Kidney (tissue), 14 donors: ENCODE data around the gene ERCC3. TPM values are rescaled to one million over a fixed set of nuclear protein-coding genes. Genes with fewer than 3 reads are reported as not detected.

Experiments
- DNase-seq, 5 donors: peaks; one replicate each; pipeline ENCODE4 v3.0.0-alpha.2; 2013 to 2020
- FAIRE-seq: peaks from 2 replicates; lab custom pipeline; 2012; peaks lifted over from hg19 to GRCh38; lab: Jason Lieb, UNC
- H3K27ac ChIP-seq, 2 donors: one replicate each; pipeline ENCODE4 v1.7.0; 2013; ENCODE audit warnings: low read depth in 2 of 2, low read length in 2 of 2, inconsistent platforms in 1 of 2
- H3K27me3 ChIP-seq: one replicate; pipeline ENCODE4 v1.7.1; 2013; ENCODE audit warnings: low read length, inconsistent platforms; ENCODE audit not compliant: control insufficient read depth, insufficient read depth
- H3K36me3 ChIP-seq, 3 donors: one replicate each; pipeline versions ENCODE4 v1.7.0 to v1.7.1; 2013; ENCODE audit warnings: low read length in 3 of 3, control low read depth in 1 of 3, inconsistent platforms in 1 of 3; ENCODE audit not compliant: insufficient read depth in 3 of 3, control insufficient read depth in 2 of 3
- H3K4me1 ChIP-seq, 3 donors: one replicate each; pipeline versions ENCODE4 v1.7.0 to v1.7.1; 2013; ENCODE audit warnings: low read length in 3 of 3, inconsistent platforms in 1 of 3, low read depth in 1 of 3; ENCODE audit not compliant: control insufficient read depth in 2 of 3, insufficient read depth in 2 of 3
- H3K4me3 ChIP-seq, 3 donors: one replicate each; pipeline versions ENCODE4 v1.7.0 to v1.8.1; 2013; ENCODE audit warnings: low read length in 3 of 3, control low read depth in 1 of 3, inconsistent platforms in 1 of 3
- H3K9ac ChIP-seq, 3 donors: one replicate each; pipeline versions ENCODE4 v1.7.0 to v1.7.1; 2013; ENCODE audit warnings: low read length in 3 of 3, control low read depth in 1 of 3, inconsistent platforms in 1 of 3
- H3K9me3 ChIP-seq, 3 donors: one replicate each; pipeline versions ENCODE4 v1.7.0 to v1.7.1; 2013; ENCODE audit warnings: low read length in 3 of 3, control low read depth in 1 of 3, inconsistent platforms in 1 of 3; ENCODE audit not compliant: control insufficient read depth in 2 of 3, insufficient read depth in 1 of 3
- CTCF ChIP-seq: IDR thresholded peaks from 3 replicates; pipeline ENCODE4 v1.5.1; 2012; ENCODE audit warnings: mild to moderate bottlenecking, moderate library complexity, borderline replicate concordance; ENCODE audit not compliant: insufficient read depth; ENCODE audit errors: extremely low read depth
- intact Hi-C: fragments of 100-400 bp; cut with DNase I; formaldehyde crosslinking; loops from one replicate; pipeline ENCODE4 v1.11.1; 2022
- polyA plus RNA-seq: library from polyadenylated mRNA; stranded (reverse); fragments of 350-450 nt; fragmentation: Illumina TruSeq; extraction: RNeasy Lipid Tissue Mini Kit (QIAGEN cat#74804); gene quantifications from one replicate; pipeline ENCODE4 v1.2.3, GENCODE V29; 2014; ENCODE audit warnings: low read depth, low replicate concordance; ENCODE audit not compliant: insufficient read depth
- total RNA-seq: library from RNA; stranded (reverse); fragmentation: NEBNext Ultra II Directional; extraction: Animal tissue kit (Norgen Biotek cat#: 25700); gene quantifications from one replicate; pipeline ENCODE4 v1.2.1, GENCODE V29; 2021
- donor health status: control.
- donor health status: control.
- donor health status: control.
- donor health status: control.
- donor health status: control.
- donor health status: DM: yes; HTN: yes; CAD: no.
- donor health status: Normal renal cell carcinoma (clear cell type).

ERCC3 gene
- total and polyA plus RNA-seq, 2 donors from 2014 or later, result 23.5 to 37.1 TPM

GRCh38 chr2:127278959-127279358 is 15.0 kb downstream of the ERCC3 start:
- no peak for FAIRE-seq
- TF ChIP-seq CTCF, result no peak
- Histone ChIP-seq H3K4me1 (no peaks in the 10 kb centered on the region), H3K9ac (no peak overlapping the region), H3K36me3 (peaks cover 12 to 50% (median 29%) of the 10 kb centered on the region in 3 donors), H3K27ac (no peak overlapping the region), H3K4me3 (no peak overlapping the region), H3K27me3 (no peaks in the 10 kb centered on the region), H3K9me3 (peaks cover 0 to 8% (median 0%) of the 10 kb centered on the region in 3 donors)
- no peak for DNase-seq
- intact Hi-C loops, result no loop called here

- Histone ChIP-seq H3K27ac (no peak overlapping the region), H3K9ac (no peak overlapping the region), H3K27me3 (no peaks in the 10 kb centered on the region), H3K9me3 (no peaks in the 10 kb centered on the region), H3K4me1 (no peaks in the 10 kb centered on the region), H3K36me3 (peaks cover 6 to 52% (median 31%) of the 10 kb centered on the region in 3 donors), H3K4me3 (no peak overlapping the region)
- FAIRE-seq, result no peak
- no peak for DNase-seq
- intact Hi-C loops, result no loop called here
- TF ChIP-seq CTCF, result no peak
Observed at GRCh38 chr2:127277028-127277427, 16.9 kb downstream of the ERCC3 start.

GRCh38 chr2:127275789-127276188 is 18.2 kb downstream of the ERCC3 start:
- H3K9ac ChIP-seq, result no peak overlapping the region
- H3K27me3 ChIP-seq, result no peaks in the 10 kb centered on the region
- H3K4me1 ChIP-seq, result no peaks in the 10 kb centered on the region
- intact Hi-C loops, result no loop called here
- no peak overlapping the region for H3K4me3 ChIP-seq
- peaks cover 12 to 61% (median 36%) of the 10 kb centered on the region in 3 donors for H3K36me3 ChIP-seq
- FAIRE-seq (no peak), DNase-seq (no peak)
- no peak overlapping the region for H3K27ac ChIP-seq
- no peaks in the 10 kb centered on the region for H3K9me3 ChIP-seq
- no peak for TF ChIP-seq CTCF

- no peak overlapping the region for H3K4me3 ChIP-seq
- no peak overlapping the region for H3K27ac ChIP-seq
- no peak overlapping the region for H3K9ac ChIP-seq
- intact Hi-C loops, result no loop called here
- no peak for TF ChIP-seq CTCF
- no peaks in the 10 kb centered on the region for H3K4me1 ChIP-seq
- H3K36me3 ChIP-seq, result peaks cover 15 to 65% (median 38%) of the 10 kb centered on the region in 3 donors
- DNase-seq (no peak), FAIRE-seq (no peak)
- no peaks in the 10 kb centered on the region for H3K27me3 ChIP-seq
- H3K9me3 ChIP-seq, result no peaks in the 10 kb centered on the region
Observed at GRCh38 chr2:127275356-127275755, 18.6 kb downstream of the ERCC3 start.
